ENCODE results near the gene FNDC3B. TPM values are rescaled to one million over a fixed set of nuclear protein-coding genes. Genes with fewer than 3 reads are reported as not detected.
A peak's percentile ranks its signal among the peaks of the same experiment; 100 is the strongest.

FNDC3B gene
- total RNA-seq, 1 donor from 2014 or later, result 9.3 TPM

GRCh38 chr3:172334671-172335207, 295.4 kb downstream of the FNDC3B start:
- Mint-ChIP-seq H3K36me3 (ENCODE audit: low read depth) (peaks cover 2% of the 10 kb centered on the region), H3K27me3 (no peaks in the 10 kb centered on the region), H3K4me3 (no peak overlapping the region), H3K27ac (no peak overlapping the region), H3K4me1 (no peaks in the 10 kb centered on the region), H3K9me3 (no peaks in the 10 kb centered on the region)
- TF ChIP-seq CTCF (IDR thresholded peaks at IDR 0.05), result no peak
- DNase-seq, result no peak
- ChIA-PET POLR2A (no interaction called here), CTCF (interaction anchor here (0.8 to 1.7 kb wide), 3 partner anchors 13 to 1285 kb away, joined by 3 to 4 read pairs (median 4); no protein-coding TSS in a partner anchor)
- intact Hi-C loops (cut with micrococcal nuclease), result loop anchor here (10.0 kb wide), 1 partner anchor 490 kb away; the partner anchor contains the start of gene TMEM212
- ATAC-seq (ENCODE audit: low read depth), result no peak

GRCh38 chr3:172339892-172340291, 300.5 kb downstream of the FNDC3B start:
- TF ChIP-seq CTCF (IDR thresholded peaks at IDR 0.05), result no peak
- no peak for ATAC-seq (ENCODE audit: low read depth)
- POLR2A ChIA-PET, result no interaction called here
- no peak overlapping the region for H3K27ac Mint-ChIP-seq
- H3K27me3 Mint-ChIP-seq, result no peaks in the 10 kb centered on the region
- H3K4me1 Mint-ChIP-seq, result no peaks in the 10 kb centered on the region
- H3K4me3 Mint-ChIP-seq, result no peak overlapping the region
- H3K9me3 Mint-ChIP-seq, result no peaks in the 10 kb centered on the region
- H3K36me3 Mint-ChIP-seq (ENCODE audit: low read depth), result no peaks in the 10 kb centered on the region
- CTCF ChIA-PET, result interaction anchor here (0.8 to 5.2 kb wide), 3 partner anchors 7 to 19 kb away, joined by 3 to 32 read pairs (median 3); no protein-coding TSS in a partner anchor
- no peak for DNase-seq
- intact Hi-C loops (cut with micrococcal nuclease), result loop anchor here (2.0 to 10.0 kb wide), 3 partner anchors 495 to 1925 kb away; partner anchors contain the start of genes CLDN11 and TMEM212

GRCh38 chr3:172340583-172340982, 301.2 kb downstream of the FNDC3B start:
- Mint-ChIP-seq H3K27ac (no peak overlapping the region), H3K9me3 (no peaks in the 10 kb centered on the region), H3K27me3 (no peaks in the 10 kb centered on the region), H3K36me3 (ENCODE audit: low read depth) (peaks cover 2% of the 10 kb centered on the region), H3K4me3 (no peak overlapping the region), H3K4me1 (no peaks in the 10 kb centered on the region)
- CTCF ChIA-PET, result interaction anchor here (0.8 to 5.2 kb wide), 9 partner anchors 8 to 1379 kb away, joined by 3 to 32 read pairs (median 6); no protein-coding TSS in a partner anchor
- DNase-seq (no peak), ATAC-seq (ENCODE audit: low read depth) (no peak)
- POLR2A ChIA-PET, result no interaction called here
- intact Hi-C loops (cut with micrococcal nuclease), result loop anchor here (2.0 to 10.0 kb wide), 2 partner anchors 1292 to 1926 kb away; partner anchors contain the start of gene CLDN11
- TF ChIP-seq CTCF (IDR thresholded peaks at IDR 0.05), result no peak

GRCh38 chr3:172341482-172342059, 302.2 kb downstream of the FNDC3B start:
- DNase-seq (no peak), ATAC-seq (ENCODE audit: low read depth) (peak; percentile 58)
- H3K36me3 Mint-ChIP-seq (ENCODE audit: low read depth), result peaks cover 5% of the 10 kb centered on the region
- no peak overlapping the region for H3K27ac Mint-ChIP-seq
- no peaks in the 10 kb centered on the region for H3K4me1 Mint-ChIP-seq
- no peaks in the 10 kb centered on the region for H3K9me3 Mint-ChIP-seq
- CTCF ChIA-PET, result interaction anchor here (0.9 to 5.2 kb wide), 14 partner anchors 9 to 1380 kb away, joined by 3 to 32 read pairs (median 6); no protein-coding TSS in a partner anchor
- intact Hi-C loops (cut with micrococcal nuclease), result loop anchor here (1.0 to 10.0 kb wide), 8 partner anchors 302 to 1927 kb away; partner anchors contain the start of genes CLDN11 and FNDC3B
- TF ChIP-seq CTCF (IDR thresholded peaks at IDR 0.05), result peak; percentile 53
- H3K27me3 Mint-ChIP-seq, result no peaks in the 10 kb centered on the region
- POLR2A ChIA-PET, result no interaction called here
- H3K4me3 Mint-ChIP-seq, result no peak overlapping the region

- CTCF ChIA-PET, result interaction anchor here (0.9 to 5.2 kb wide), 12 partner anchors 8 to 1381 kb away, joined by 4 to 32 read pairs (median 6); no protein-coding TSS in a partner anchor
- intact Hi-C loops (cut with micrococcal nuclease), result loop anchor here (10.0 kb wide), 1 partner anchor 1927 kb away; the partner anchor contains the start of gene CLDN11
- H3K36me3 Mint-ChIP-seq (ENCODE audit: low read depth), result peaks cover 5% of the 10 kb centered on the region
- no peak for DNase-seq
- no peaks in the 10 kb centered on the region for H3K27me3 Mint-ChIP-seq
- no peaks in the 10 kb centered on the region for H3K4me1 Mint-ChIP-seq
- ATAC-seq (ENCODE audit: low read depth), result no peak
- POLR2A ChIA-PET, result no interaction called here
- no peak overlapping the region for H3K4me3 Mint-ChIP-seq
- H3K27ac Mint-ChIP-seq, result no peak overlapping the region
- no peaks in the 10 kb centered on the region for H3K9me3 Mint-ChIP-seq
- no peak for TF ChIP-seq CTCF (IDR thresholded peaks at IDR 0.05)
These were observed 302.8 kb downstream of the FNDC3B start for GRCh38 chr3:172342097-172342659.
